Mesenchymal stem cell (in vitro differentiated cells and primary cell): Measurements from ENCODE around the gene DCBLD1.

ENCODE experiments used
- DNase-seq: peaks from one replicate; pipeline ENCODE4 v3.0.0-alpha.2; 2013
- H2AFZ ChIP-seq: one replicate; pipeline ENCODE4 v1.6.1; 2013; ENCODE audit warnings: low read depth, mild to moderate bottlenecking, control low read depth, inconsistent platforms, low read length, moderate library complexity
- H2AK5ac ChIP-seq: 2 replicates; pipeline ENCODE4 v1.6.1; 2013; ENCODE audit warnings: low read length, moderate library complexity, mild to moderate bottlenecking, inconsistent platforms; ENCODE audit not compliant: severe bottlenecking
- H2BK120ac ChIP-seq: one replicate; pipeline ENCODE4 v1.6.1; 2013; ENCODE audit warnings: low read depth, mild to moderate bottlenecking, inconsistent platforms, low read length, moderate library complexity
- H2BK12ac ChIP-seq, 2 experiments: one replicate each; pipeline ENCODE4 v1.6.1; 2013; ENCODE audit warnings: inconsistent platforms in 2 of 2, low read length in 2 of 2, mild to moderate bottlenecking in 2 of 2, moderate library complexity in 2 of 2, control low read depth in 1 of 2
- H2BK15ac ChIP-seq: one replicate; pipeline ENCODE4 v1.6.1; 2013; ENCODE audit warnings: mild to moderate bottlenecking, low read depth, inconsistent platforms; ENCODE audit not compliant: poor library complexity, severe bottlenecking
- H2BK5ac ChIP-seq: 2 replicates; pipeline ENCODE4 v1.6.1; 2013; ENCODE audit warnings: low read depth, mild to moderate bottlenecking, low read length, control low read depth, inconsistent platforms; ENCODE audit not compliant: poor library complexity, severe bottlenecking
- H3K14ac ChIP-seq, 2 experiments: one replicate each; pipeline ENCODE4 v1.6.1; 2013; ENCODE audit warnings: inconsistent platforms in 2 of 2, low read length in 2 of 2, control low read depth in 1 of 2, mild to moderate bottlenecking in 1 of 2, moderate library complexity in 1 of 2
- H3K18ac ChIP-seq, 2 experiments: one replicate each; pipeline ENCODE4 v1.6.1; 2013; ENCODE audit warnings: inconsistent platforms in 2 of 2, low read length in 2 of 2, control low read depth in 1 of 2, low read depth in 1 of 2, mild to moderate bottlenecking in 1 of 2
- H3K23ac ChIP-seq, 2 experiments: one replicate each; pipeline ENCODE4 v1.6.1; 2013; ENCODE audit warnings: inconsistent platforms in 2 of 2, low read length in 2 of 2, mild to moderate bottlenecking in 2 of 2, moderate library complexity in 2 of 2, control low read depth in 1 of 2
- H3K27ac ChIP-seq: 2 replicates; pipeline ENCODE4 v1.5.1; 2013; ENCODE audit warnings: mild to moderate bottlenecking, moderate library complexity, low read length, control low read depth, inconsistent platforms; ENCODE audit not compliant: poor library complexity, severe bottlenecking
- H3K27me3 ChIP-seq, 2 experiments: 2 replicates each; pipeline versions ENCODE4 v1.6.1 to v1.7.0; 2013; ENCODE audit warnings: low read length in 2 of 2, mild to moderate bottlenecking in 2 of 2, moderate library complexity in 2 of 2, control low read depth in 1 of 2, inconsistent platforms in 1 of 2; ENCODE audit not compliant: control insufficient read depth in 1 of 2, insufficient read depth in 1 of 2
- H3K36me3 ChIP-seq, 2 experiments: 2 replicates each; pipeline versions ENCODE4 v1.6.1 to v1.7.0; 2013; ENCODE audit warnings: low read length in 2 of 2, control low read depth in 1 of 2, inconsistent platforms in 1 of 2, low read depth in 1 of 2, mild to moderate bottlenecking in 1 of 2; ENCODE audit not compliant: insufficient read depth in 2 of 2, control insufficient read depth in 1 of 2
- H3K4ac ChIP-seq, 2 experiments: one replicate each; pipeline ENCODE4 v1.6.1; 2013; ENCODE audit warnings: inconsistent platforms in 2 of 2, low read length in 2 of 2, mild to moderate bottlenecking in 2 of 2, moderate library complexity in 2 of 2, control low read depth in 1 of 2, low read depth in 1 of 2
- H3K4me1 ChIP-seq: 2 replicates; pipeline ENCODE4 v1.6.1; 2013; ENCODE audit warnings: low read depth, low read length, control low read depth; ENCODE audit not compliant: control insufficient read depth, insufficient read depth
- H3K4me2 ChIP-seq: 2 replicates; pipeline ENCODE4 v1.6.1; 2013; ENCODE audit warnings: low read length, mild to moderate bottlenecking, inconsistent platforms; ENCODE audit not compliant: poor library complexity, severe bottlenecking
- H3K4me3 ChIP-seq, 2 experiments: 2 replicates each; pipeline versions ENCODE4 v1.5.1 to v1.7.0; 2013; ENCODE audit warnings: low read length in 2 of 2, mild to moderate bottlenecking in 2 of 2, control low read depth in 1 of 2, low read depth in 1 of 2; ENCODE audit not compliant: insufficient read depth in 1 of 2
- H3K79me1 ChIP-seq: replicated peaks from 2 replicates; pipeline ENCODE4 v1.6.1; 2013; ENCODE audit warnings: mild to moderate bottlenecking, control low read depth, low read length, inconsistent platforms; ENCODE audit not compliant: poor library complexity, severe bottlenecking
- H3K9ac ChIP-seq: 2 replicates; pipeline ENCODE4 v1.7.0; 2013; ENCODE audit warnings: mild to moderate bottlenecking, low read length, moderate library complexity
- H3K9me3 ChIP-seq: 2 replicates; pipeline ENCODE4 v1.7.0; 2013; ENCODE audit warnings: mild to moderate bottlenecking, low read length; ENCODE audit not compliant: control insufficient read depth
- H4K8ac ChIP-seq: one replicate; pipeline ENCODE4 v1.6.1; 2013; ENCODE audit warnings: inconsistent platforms, mild to moderate bottlenecking, low read length, moderate library complexity
- H4K91ac ChIP-seq: one replicate; pipeline ENCODE4 v1.6.1; 2013; ENCODE audit warnings: mild to moderate bottlenecking, low read length, inconsistent platforms
- WGBS: methylation state at CpG from one replicate; pipeline ENCODE4 v1.1.7; 2013; ENCODE audit warnings: mixed read lengths; 5-methylcytosine and 5-hydroxymethylcytosine counted together

DCBLD1 gene

DNA sequence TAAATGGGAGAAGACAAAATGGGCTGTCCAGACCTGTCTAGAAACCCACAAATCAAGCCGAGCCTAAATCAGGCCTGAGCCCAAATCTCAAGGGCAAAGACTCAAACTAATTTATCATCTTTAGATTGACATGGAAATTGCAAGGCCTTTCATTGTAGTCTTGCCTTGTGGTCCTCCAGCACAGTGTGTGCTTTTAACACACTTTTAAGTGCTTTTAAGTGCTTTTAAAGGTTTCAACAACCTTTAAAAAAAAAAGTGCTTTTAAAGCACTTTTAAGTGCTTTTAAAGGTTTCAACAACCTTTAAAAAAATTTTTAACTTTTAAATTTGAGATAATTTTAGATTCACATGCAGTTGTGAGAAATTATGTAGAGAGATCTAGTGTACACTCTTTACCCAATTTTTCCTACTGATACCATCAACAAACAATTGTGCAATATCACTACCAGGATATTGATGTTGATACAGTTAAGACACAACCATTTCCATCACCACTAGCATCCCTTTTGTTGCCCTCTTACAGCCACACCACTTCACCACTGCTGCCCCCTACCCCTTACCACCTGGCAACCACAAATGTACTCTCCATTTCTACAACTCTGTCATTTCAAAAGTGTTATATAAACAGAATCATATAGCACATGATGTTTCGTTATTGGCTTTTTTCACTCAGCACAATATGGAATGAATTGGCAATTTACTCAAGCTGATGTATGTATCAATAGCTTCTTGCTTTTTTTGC lies 23.1 kb upstream of the DCBLD1 start:
- Histone ChIP-seq H3K9ac (no peak overlapping the region), H3K18ac (no peak overlapping the region), H3K14ac (no peak overlapping the region), H3K27ac (no peak overlapping the region), H4K91ac (no peak overlapping the region), H3K27me3 (no peaks in the 10 kb centered on the region), H2BK12ac (no peak overlapping the region), H2BK15ac (no peak overlapping the region), H3K36me3 (no peaks in the 10 kb centered on the region), H4K8ac (no peak overlapping the region), H2AK5ac (no peak overlapping the region), H3K4me1 (peaks cover 2% of the 10 kb centered on the region), H3K23ac (no peak overlapping the region), H2AFZ (no peak overlapping the region), H3K4ac (no peak overlapping the region), H3K9me3 (no peaks in the 10 kb centered on the region), H2BK5ac (no peak overlapping the region), H3K4me2 (no peak overlapping the region), H3K4me3 (no peak overlapping the region), H2BK120ac (no peak overlapping the region), H3K79me1 (no peaks in the 10 kb centered on the region)
- WGBS, result 90% methylated on average over 1 of the region's 2 CpGs
- DNase-seq, result no peak

DNA sequence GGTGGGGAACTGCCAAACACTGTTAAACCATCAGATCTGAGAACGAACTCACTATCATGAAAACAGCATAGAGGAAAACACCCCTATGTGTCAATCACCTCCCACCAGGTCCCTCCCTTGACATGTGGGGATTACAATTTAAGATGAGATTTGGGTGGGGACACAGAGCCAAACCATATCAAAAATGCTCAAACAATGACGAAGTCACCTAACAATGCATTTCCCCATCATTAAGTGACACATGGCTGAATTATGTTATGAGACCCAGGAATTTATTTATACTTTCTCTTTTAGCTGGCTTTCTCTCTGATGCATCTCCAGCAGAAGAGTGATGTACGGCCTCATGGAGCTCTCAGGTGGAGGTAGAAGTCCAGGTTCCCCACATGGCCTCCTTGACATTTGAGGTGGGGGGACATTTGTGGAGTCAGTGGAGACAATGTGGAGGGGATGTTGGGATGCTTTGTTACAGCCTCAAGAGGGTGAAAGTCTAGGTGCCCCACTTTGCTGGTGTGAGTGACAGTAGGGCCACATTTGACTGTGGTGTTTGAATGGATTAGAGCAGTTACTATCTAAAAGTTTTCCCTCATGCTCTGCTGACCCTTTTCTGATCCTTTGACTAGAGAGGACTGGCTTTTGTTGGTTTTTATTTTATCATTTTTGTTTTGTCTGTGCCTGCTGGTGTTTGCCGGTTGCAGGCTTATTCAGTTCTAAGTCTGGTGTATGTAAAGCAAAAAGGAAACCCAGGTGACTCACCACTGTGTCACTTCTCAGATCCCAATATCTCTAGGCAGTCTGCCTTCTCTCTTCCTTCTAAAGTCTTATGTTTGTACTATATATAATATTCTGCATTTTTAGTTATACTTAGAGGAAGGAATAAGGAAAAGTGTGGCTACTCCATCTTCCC lies 18.5 kb upstream of the DCBLD1 start:
- Histone ChIP-seq H3K9ac (no peak overlapping the region), H3K18ac (peak overlapping the region; percentile 34 to 52), H3K4me2 (peak overlapping the region; percentile 18), H3K27me3 (no peaks in the 10 kb centered on the region), H3K9me3 (no peaks in the 10 kb centered on the region), H2AFZ (no peak overlapping the region), H3K4ac (peak overlapping the region in 1 of 2 experiments; percentile 30), H3K79me1 (no peaks in the 10 kb centered on the region), H2BK120ac (no peak overlapping the region), H2BK12ac (peak overlapping the region in 1 of 2 experiments; percentile 46), H4K91ac (no peak overlapping the region), H3K27ac (peak overlapping the region; percentile 57), H3K4me3 (no peak overlapping the region), H3K23ac (no peak overlapping the region), H2BK5ac (no peak overlapping the region), H2AK5ac (no peak overlapping the region), H3K36me3 (no peaks in the 10 kb centered on the region), H3K14ac (peak overlapping the region in 1 of 2 experiments; percentile 41), H2BK15ac (peak overlapping the region; percentile 36), H4K8ac (peak overlapping the region; percentile 72), H3K4me1 (peaks cover 2% of the 10 kb centered on the region)
- WGBS, result 63% methylated on average over 2 of the region's 4 CpGs
- peak; percentile 76 for DNase-seq

DNA sequence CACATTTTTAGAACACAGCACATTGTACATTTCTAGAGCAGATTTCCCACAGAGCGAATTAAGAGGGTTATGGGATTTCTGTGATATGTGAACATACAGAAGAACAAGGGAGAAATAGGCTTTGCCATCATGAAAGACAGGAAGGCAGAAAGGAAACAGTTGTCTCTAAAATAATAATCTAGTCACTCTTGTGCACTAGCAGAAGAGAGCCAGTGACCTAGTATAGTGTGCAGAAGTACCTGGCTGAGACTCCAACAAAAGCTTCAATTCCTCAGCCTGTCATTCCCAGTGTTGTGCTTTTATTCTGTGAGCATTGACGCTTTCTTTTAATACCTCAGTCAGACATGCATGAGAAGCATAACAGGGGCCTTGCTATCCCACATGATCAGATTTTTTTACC lies 17.8 kb upstream of the DCBLD1 start:
- Histone ChIP-seq H3K9ac (no peak overlapping the region), H4K91ac (no peak overlapping the region), H2AFZ (no peak overlapping the region), H3K27ac (peak overlapping the region; percentile 10), H3K4me3 (no peak overlapping the region), H3K27me3 (peaks cover 0 to 2% of the 10 kb centered on the region in 2 experiments), H3K18ac (no peak overlapping the region), H3K79me1 (no peaks in the 10 kb centered on the region), H2AK5ac (no peak overlapping the region), H3K14ac (no peak overlapping the region), H3K23ac (no peak overlapping the region), H2BK5ac (no peak overlapping the region), H3K9me3 (no peaks in the 10 kb centered on the region), H2BK120ac (no peak overlapping the region), H2BK12ac (no peak overlapping the region), H3K36me3 (no peaks in the 10 kb centered on the region), H2BK15ac (no peak overlapping the region), H4K8ac (no peak overlapping the region), H3K4me1 (peaks cover 2% of the 10 kb centered on the region), H3K4ac (no peak overlapping the region), H3K4me2 (no peak overlapping the region)
- WGBS, result 68% methylated on average over 1 of the region's 2 CpGs
- no peak for DNase-seq

- no peak overlapping the region for H2BK5ac ChIP-seq
- no peaks in the 10 kb centered on the region for H3K36me3 ChIP-seq
- H3K9me3 ChIP-seq, result no peaks in the 10 kb centered on the region
- H3K27me3 ChIP-seq, result peaks cover 0 to 12% of the 10 kb centered on the region in 2 experiments
- no peak overlapping the region for H2AK5ac ChIP-seq
- no peak overlapping the region for H2BK120ac ChIP-seq
- no peak overlapping the region for H4K91ac ChIP-seq
- H3K14ac ChIP-seq, result no peak overlapping the region
- no peak overlapping the region for H3K27ac ChIP-seq
- no peak overlapping the region for H4K8ac ChIP-seq
- no peak overlapping the region for H3K4me2 ChIP-seq
- no peak overlapping the region for H3K23ac ChIP-seq
- H3K4me1 ChIP-seq, result peaks cover 2% of the 10 kb centered on the region
- H3K4ac ChIP-seq, result no peak overlapping the region
- H2AFZ ChIP-seq, result no peak overlapping the region
- H2BK12ac ChIP-seq, result no peak overlapping the region
- no peak overlapping the region for H3K4me3 ChIP-seq
- H3K79me1 ChIP-seq, result no peaks in the 10 kb centered on the region
- DNase-seq, result no peak
- no peak overlapping the region for H3K18ac ChIP-seq
- H3K9ac ChIP-seq, result no peak overlapping the region
- WGBS, result 87% methylated on average over 1 of the region's 1 CpG
- H2BK15ac ChIP-seq, result no peak overlapping the region
Observed at GRCh38 chr6:117465691-117466090, 16.8 kb upstream of the DCBLD1 start.
